NT2/D1 (cell line): ENCODE data around the gene LRRC75A.

ENCODE experiments used
- SUZ12 ChIP-seq: IDR thresholded peaks from 2 replicates; pipeline ENCODE4 v1.6.1; 2011; ENCODE audit not compliant: insufficient read length, insufficient read depth; ENCODE audit errors: extremely low read depth
- YY1 ChIP-seq: IDR thresholded peaks from 2 replicates; pipeline ENCODE4 v1.6.1; 2011; ENCODE audit not compliant: insufficient read length, insufficient read depth

- TF ChIP-seq SUZ12 (no peak), YY1 (no peak)
These were observed 42.2 kb upstream of the LRRC75A start for GRCh38 chr17:16534236-16534635.
